ENCODE data around the gene HMGN3. TPM values are rescaled to one million over a fixed set of nuclear protein-coding genes. Genes with fewer than 3 reads are reported as not detected.

Gene HMGN3
- total RNA-seq, 4 donors from 2014 or later, result 40.8 to 104 (median 82.1) TPM

GRCh38 chr6:79232696-79233462 lies 1.6 kb downstream of the HMGN3 start:
- TF ChIP-seq POLR2A (IDR thresholded peaks at IDR 0.05), result no peak
- TF ChIP-seq EP300 (IDR thresholded peaks at IDR 0.05), result no peak
- no peak for TF ChIP-seq CTCF (IDR thresholded peaks at IDR 0.05)
- peak overlapping the region; percentile 79 to 96 (median 88) for H3K27ac ChIP-seq
- WGBS, 2 donors, result 89 to 90% methylated on average over 6 of the region's 6 CpGs
- no peaks in the 10 kb centered on the region for H3K27me3 ChIP-seq
- H3K36me3 ChIP-seq, result no peaks in the 10 kb centered on the region
- H3K4me3 ChIP-seq, result peak overlapping the region; percentile 57 to 77 (median 64)
- peaks cover 0 to 26% (median 0%) of the 10 kb centered on the region in 4 donors for H3K4me1 ChIP-seq
- H3K9me3 ChIP-seq, result no peaks in the 10 kb centered on the region
- DNase-seq (ENCODE audit: low spot score in 2 of 2), result no peak

DNA sequence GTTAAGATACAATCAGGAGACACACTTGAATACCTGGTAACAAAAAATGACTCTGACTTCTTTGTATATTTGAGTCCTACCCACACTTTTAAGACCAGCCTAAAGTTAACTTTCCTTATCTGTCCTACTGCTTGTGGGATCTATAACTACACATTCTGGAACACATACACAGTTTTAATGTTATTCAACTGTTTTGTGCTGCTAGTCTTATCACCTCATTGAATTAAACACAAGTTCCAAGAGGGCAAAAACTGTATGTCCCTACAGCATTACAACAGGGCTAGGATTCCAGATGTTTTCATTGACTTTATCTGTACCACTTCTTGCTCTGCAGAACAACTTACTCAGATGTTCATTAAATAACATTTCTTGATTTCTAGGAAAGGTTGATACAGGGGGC lies 2.8 kb downstream of the HMGN3 start:
- TF ChIP-seq EP300 (IDR thresholded peaks at IDR 0.05) (no peak), CTCF (IDR thresholded peaks at IDR 0.05) (no peak), POLR2A (IDR thresholded peaks at IDR 0.05) (no peak)

DNA sequence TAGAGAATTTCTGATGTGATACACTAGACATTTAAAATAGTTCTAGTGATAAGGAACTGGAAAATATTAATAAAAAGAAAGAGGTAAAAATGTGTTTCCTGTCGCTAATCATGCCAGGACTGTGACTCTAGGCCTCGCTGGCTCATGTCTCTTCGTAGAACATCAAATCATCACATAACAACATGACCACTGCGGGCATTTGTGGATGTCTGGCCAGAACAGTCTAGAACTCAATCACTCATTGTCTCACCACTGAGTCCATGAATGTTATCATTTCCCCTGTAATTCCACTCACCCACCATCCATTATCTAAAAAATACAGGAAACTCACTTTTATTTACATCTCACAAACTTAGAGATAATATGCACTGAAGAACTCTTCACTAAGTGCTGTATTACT lies 3.4 kb downstream of the HMGN3 start:
- no peak for TF ChIP-seq POLR2A (IDR thresholded peaks at IDR 0.05)
- TF ChIP-seq EP300 (IDR thresholded peaks at IDR 0.05), result no peak
- TF ChIP-seq CTCF (IDR thresholded peaks at IDR 0.05), result no peak
- H3K27me3 ChIP-seq, result no peaks in the 10 kb centered on the region
- H3K4me3 ChIP-seq, result no peak overlapping the region
- H3K27ac ChIP-seq, result no peak overlapping the region
- 78 to 88% methylated on average over 4 of the region's 4 CpGs for WGBS, 2 donors
- DNase-seq (ENCODE audit: low spot score in 2 of 2), result no peak
- no peaks in the 10 kb centered on the region for H3K36me3 ChIP-seq
- H3K9me3 ChIP-seq, result no peaks in the 10 kb centered on the region
- peaks cover 0 to 26% (median 0%) of the 10 kb centered on the region in 4 donors for H3K4me1 ChIP-seq

More for the DNA sequence above, 2.8 kb downstream of the HMGN3 start:
- no peak overlapping the region for H3K4me3 ChIP-seq
- H3K36me3 ChIP-seq, result no peaks in the 10 kb centered on the region
- H3K27me3 ChIP-seq, result no peaks in the 10 kb centered on the region
- no peaks in the 10 kb centered on the region for H3K9me3 ChIP-seq
- DNase-seq (ENCODE audit: low spot score in 2 of 2), result no peak
- no peak overlapping the region for H3K27ac ChIP-seq
- H3K4me1 ChIP-seq, result peaks cover 0 to 26% (median 0%) of the 10 kb centered on the region in 4 donors

DNA sequence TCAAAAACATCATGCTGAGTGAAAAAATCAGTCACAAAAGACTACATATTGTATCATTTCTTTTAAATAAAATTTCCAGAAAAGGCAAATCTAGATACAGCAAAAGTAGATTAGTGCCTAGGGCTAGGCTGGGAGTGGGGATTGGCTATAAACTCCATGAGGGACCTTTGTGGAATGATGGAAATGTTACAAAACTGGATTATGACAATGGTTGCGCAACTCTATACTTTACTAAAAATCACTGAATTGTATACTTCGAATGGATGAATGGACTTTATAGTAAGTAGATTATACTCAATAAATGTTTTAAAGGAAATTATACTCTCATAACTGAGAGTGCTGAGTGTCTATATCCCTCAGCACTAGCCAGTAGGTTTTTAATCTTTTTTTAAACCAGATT lies 4.3 kb downstream of the HMGN3 start:
- no peaks in the 10 kb centered on the region for H3K27me3 ChIP-seq
- 53 to 72% methylated on average over 2 of the region's 2 CpGs for WGBS, 2 donors
- no peak for DNase-seq (ENCODE audit: low spot score in 2 of 2)
- no peak overlapping the region for H3K4me3 ChIP-seq
- H3K27ac ChIP-seq, result no peak overlapping the region
- no peak for TF ChIP-seq POLR2A (IDR thresholded peaks at IDR 0.05)
- no peak for TF ChIP-seq EP300 (IDR thresholded peaks at IDR 0.05)
- no peak for TF ChIP-seq CTCF (IDR thresholded peaks at IDR 0.05)
- H3K9me3 ChIP-seq, result no peaks in the 10 kb centered on the region
- no peaks in the 10 kb centered on the region for H3K36me3 ChIP-seq
- H3K4me1 ChIP-seq, result peaks cover 0 to 26% (median 0%) of the 10 kb centered on the region in 4 donors

- TF ChIP-seq POLR2A (IDR thresholded peaks at IDR 0.05), result no peak
- TF ChIP-seq CTCF (IDR thresholded peaks at IDR 0.05), result no peak
- TF ChIP-seq EP300 (IDR thresholded peaks at IDR 0.05), result no peak
- peaks cover 0 to 15% (median 0%) of the 10 kb centered on the region in 4 donors for H3K4me1 ChIP-seq
- WGBS, 2 donors, result 90 to 98% methylated on average over 1 of the region's 1 CpG
- no peak for DNase-seq (ENCODE audit: low spot score in 2 of 2)
- H3K9me3 ChIP-seq, result no peaks in the 10 kb centered on the region
- H3K36me3 ChIP-seq, result peaks cover 0 to 3% (median 0%) of the 10 kb centered on the region in 3 donors
- no peak overlapping the region for H3K27ac ChIP-seq
- H3K27me3 ChIP-seq, result no peaks in the 10 kb centered on the region
- no peak overlapping the region for H3K4me3 ChIP-seq
Measured at GRCh38 chr6:79227445-79227844, 7.0 kb downstream of the HMGN3 start.
